ENCODE data around the gene DOCK11.

Gene DOCK11

GRCh38 chrX:118513120-118513898, 17.7 kb downstream of the DOCK11 start:
- DNase-seq, result no peak
- Histone ChIP-seq H3K27ac (ENCODE audit: insufficient read depth, low read length, poor library complexity, severe bottlenecking) (no peak overlapping the region), H3K9me3 (ENCODE audit: control insufficient read depth, low read length) (no peaks in the 10 kb centered on the region), H3K4me1 (ENCODE audit: control insufficient read depth, insufficient read depth, low read length, poor library complexity, severe bottlenecking) (peaks cover 4% of the 10 kb centered on the region), H3K4me3 (ENCODE audit: insufficient read depth, low read depth, low read length, poor library complexity, severe bottlenecking) (no peak overlapping the region), H3K36me3 (ENCODE audit: control insufficient read depth, insufficient read depth, low read length) (peaks cover 9% of the 10 kb centered on the region), H3K27me3 (replicated peaks; ENCODE audit: control insufficient read depth, insufficient read depth, low read length, poor library complexity, severe bottlenecking) (no peaks in the 10 kb centered on the region)

GRCh38 chrX:118519411-118520215, 24.0 kb downstream of the DOCK11 start:
- no peaks in the 10 kb centered on the region for H3K9me3 ChIP-seq (ENCODE audit: control insufficient read depth, low read length)
- DNase-seq, result no peak
- H3K4me1 ChIP-seq (ENCODE audit: control insufficient read depth, insufficient read depth, low read length, poor library complexity, severe bottlenecking), result peaks cover 18% of the 10 kb centered on the region
- H3K27ac ChIP-seq (ENCODE audit: insufficient read depth, low read length, poor library complexity, severe bottlenecking), result no peak overlapping the region
- H3K36me3 ChIP-seq (ENCODE audit: control insufficient read depth, insufficient read depth, low read length), result peaks cover 4% of the 10 kb centered on the region
- H3K4me3 ChIP-seq (ENCODE audit: insufficient read depth, low read depth, low read length, poor library complexity, severe bottlenecking), result no peak overlapping the region
- H3K27me3 ChIP-seq (replicated peaks; ENCODE audit: control insufficient read depth, insufficient read depth, low read length, poor library complexity, severe bottlenecking), result no peaks in the 10 kb centered on the region

GRCh38 chrX:118520216-118521206, 24.9 kb downstream of the DOCK11 start:
- H3K36me3 ChIP-seq (ENCODE audit: control insufficient read depth, insufficient read depth, low read length), result no peaks in the 10 kb centered on the region
- no peak overlapping the region for H3K4me3 ChIP-seq (ENCODE audit: insufficient read depth, low read depth, low read length, poor library complexity, severe bottlenecking)
- no peaks in the 10 kb centered on the region for H3K27me3 ChIP-seq (replicated peaks; ENCODE audit: control insufficient read depth, insufficient read depth, low read length, poor library complexity, severe bottlenecking)
- H3K27ac ChIP-seq (ENCODE audit: insufficient read depth, low read length, poor library complexity, severe bottlenecking), result no peak overlapping the region
- no peak for DNase-seq
- H3K4me1 ChIP-seq (ENCODE audit: control insufficient read depth, insufficient read depth, low read length, poor library complexity, severe bottlenecking), result peaks cover 20% of the 10 kb centered on the region
- no peaks in the 10 kb centered on the region for H3K9me3 ChIP-seq (ENCODE audit: control insufficient read depth, low read length)

- no peak overlapping the region for H3K27ac ChIP-seq (ENCODE audit: insufficient read depth, low read length, poor library complexity, severe bottlenecking)
These were observed 25.8 kb downstream of the DOCK11 start for GRCh38 chrX:118521435-118521834.

GRCh38 chrX:118522230-118522926, 26.8 kb downstream of the DOCK11 start:
- Histone ChIP-seq H3K27ac (ENCODE audit: insufficient read depth, low read length, poor library complexity, severe bottlenecking) (peak overlapping the region; percentile 66), H3K36me3 (ENCODE audit: control insufficient read depth, insufficient read depth, low read length) (no peaks in the 10 kb centered on the region), H3K4me3 (ENCODE audit: insufficient read depth, low read depth, low read length, poor library complexity, severe bottlenecking) (no peak overlapping the region), H3K4me1 (ENCODE audit: control insufficient read depth, insufficient read depth, low read length, poor library complexity, severe bottlenecking) (peaks cover 27% of the 10 kb centered on the region), H3K27me3 (replicated peaks; ENCODE audit: control insufficient read depth, insufficient read depth, low read length, poor library complexity, severe bottlenecking) (no peaks in the 10 kb centered on the region), H3K9me3 (ENCODE audit: control insufficient read depth, low read length) (no peaks in the 10 kb centered on the region)
- DNase-seq, result no peak

More at GRCh38 chrX:118521435-118521834, 25.8 kb downstream of the DOCK11 start:
- H3K36me3 ChIP-seq (ENCODE audit: control insufficient read depth, insufficient read depth, low read length), result no peaks in the 10 kb centered on the region
- no peak for DNase-seq
- no peaks in the 10 kb centered on the region for H3K27me3 ChIP-seq (replicated peaks; ENCODE audit: control insufficient read depth, insufficient read depth, low read length, poor library complexity, severe bottlenecking)
- H3K4me3 ChIP-seq (ENCODE audit: insufficient read depth, low read depth, low read length, poor library complexity, severe bottlenecking), result no peak overlapping the region
- H3K4me1 ChIP-seq (ENCODE audit: control insufficient read depth, insufficient read depth, low read length, poor library complexity, severe bottlenecking), result peaks cover 20% of the 10 kb centered on the region
- no peaks in the 10 kb centered on the region for H3K9me3 ChIP-seq (ENCODE audit: control insufficient read depth, low read length)

- DNase-seq, result peak; percentile 27 to 50 (median 28)
- Histone ChIP-seq H3K27ac (ENCODE audit: insufficient read depth, low read length, poor library complexity, severe bottlenecking) (peak overlapping the region; percentile 66), H3K9me3 (ENCODE audit: control insufficient read depth, low read length) (no peaks in the 10 kb centered on the region), H3K4me3 (ENCODE audit: insufficient read depth, low read depth, low read length, poor library complexity, severe bottlenecking) (no peak overlapping the region), H3K27me3 (replicated peaks; ENCODE audit: control insufficient read depth, insufficient read depth, low read length, poor library complexity, severe bottlenecking) (no peaks in the 10 kb centered on the region), H3K36me3 (ENCODE audit: control insufficient read depth, insufficient read depth, low read length) (no peaks in the 10 kb centered on the region), H3K4me1 (ENCODE audit: control insufficient read depth, insufficient read depth, low read length, poor library complexity, severe bottlenecking) (peaks cover 35% of the 10 kb centered on the region)
These were observed 28.3 kb downstream of the DOCK11 start for GRCh38 chrX:118523920-118524319.

- no peaks in the 10 kb centered on the region for H3K36me3 ChIP-seq (ENCODE audit: control insufficient read depth, insufficient read depth, low read length)
- no peak for DNase-seq
- no peaks in the 10 kb centered on the region for H3K9me3 ChIP-seq (ENCODE audit: control insufficient read depth, low read length)
- no peak overlapping the region for H3K4me3 ChIP-seq (ENCODE audit: insufficient read depth, low read depth, low read length, poor library complexity, severe bottlenecking)
- H3K27ac ChIP-seq (ENCODE audit: insufficient read depth, low read length, poor library complexity, severe bottlenecking), result peak overlapping the region; percentile 66
- H3K4me1 ChIP-seq (ENCODE audit: control insufficient read depth, insufficient read depth, low read length, poor library complexity, severe bottlenecking), result peaks cover 36% of the 10 kb centered on the region
- H3K27me3 ChIP-seq (replicated peaks; ENCODE audit: control insufficient read depth, insufficient read depth, low read length, poor library complexity, severe bottlenecking), result no peaks in the 10 kb centered on the region
These were observed 28.7 kb downstream of the DOCK11 start for GRCh38 chrX:118524344-118524743.

GRCh38 chrX:118525174-118525730, 29.6 kb downstream of the DOCK11 start:
- Histone ChIP-seq H3K36me3 (ENCODE audit: control insufficient read depth, insufficient read depth, low read length) (no peaks in the 10 kb centered on the region), H3K4me1 (ENCODE audit: control insufficient read depth, insufficient read depth, low read length, poor library complexity, severe bottlenecking) (peaks cover 43% of the 10 kb centered on the region), H3K4me3 (ENCODE audit: insufficient read depth, low read depth, low read length, poor library complexity, severe bottlenecking) (no peak overlapping the region), H3K9me3 (ENCODE audit: control insufficient read depth, low read length) (no peaks in the 10 kb centered on the region), H3K27me3 (replicated peaks; ENCODE audit: control insufficient read depth, insufficient read depth, low read length, poor library complexity, severe bottlenecking) (no peaks in the 10 kb centered on the region), H3K27ac (ENCODE audit: insufficient read depth, low read length, poor library complexity, severe bottlenecking) (peak overlapping the region; percentile 42)
- DNase-seq, result no peak

GRCh38 chrX:118526149-118526548, 30.5 kb downstream of the DOCK11 start:
- Histone ChIP-seq H3K27ac (ENCODE audit: insufficient read depth, low read length, poor library complexity, severe bottlenecking) (no peak overlapping the region), H3K4me3 (ENCODE audit: insufficient read depth, low read depth, low read length, poor library complexity, severe bottlenecking) (no peak overlapping the region), H3K27me3 (replicated peaks; ENCODE audit: control insufficient read depth, insufficient read depth, low read length, poor library complexity, severe bottlenecking) (no peaks in the 10 kb centered on the region), H3K9me3 (ENCODE audit: control insufficient read depth, low read length) (no peaks in the 10 kb centered on the region), H3K4me1 (ENCODE audit: control insufficient read depth, insufficient read depth, low read length, poor library complexity, severe bottlenecking) (peaks cover 51% of the 10 kb centered on the region), H3K36me3 (ENCODE audit: control insufficient read depth, insufficient read depth, low read length) (no peaks in the 10 kb centered on the region)
- no peak for DNase-seq

Data from effector memory CD4-positive, alpha-beta T cell (primary cell).